ENCODE data around the gene MLST8. TPM values are rescaled to one million over a fixed set of nuclear protein-coding genes. Genes with fewer than 3 reads are reported as not detected.
A peak's percentile ranks its signal among the peaks of the same experiment; 100 is the strongest.

The MLST8 gene
- total and polyA plus RNA-seq, 3 experiments from 2014 or later, result 30.8 to 76.8 (median 75.4) TPM

GRCh38 chr16:2160915-2161551 is 44.2 kb upstream of the MLST8 start:
- Histone ChIP-seq H3K36me3 (ENCODE audit: insufficient read depth, low read length) (no peaks in the 10 kb centered on the region), H3K27me3 (ENCODE audit: insufficient read depth, low read length, poor library complexity, severe bottlenecking) (no peaks in the 10 kb centered on the region), H3K4me3 (ENCODE audit: low read length) (no peak overlapping the region), H3K9me3 (ENCODE audit: low read length) (no peaks in the 10 kb centered on the region), H3K27ac (ENCODE audit: low read depth, low read length) (no peak overlapping the region), H3K4me1 (ENCODE audit: insufficient read depth, low read length) (peaks cover 15% of the 10 kb centered on the region)
- Mint-ChIP-seq H3K4me1 (peaks cover 14 to 36% (median 20%) of the 10 kb centered on the region in 3 donors), H3K36me3 (peaks cover 0 to 4% (median 0%) of the 10 kb centered on the region in 3 donors), H3K4me3 (no peak overlapping the region), H3K9me3 (no peaks in the 10 kb centered on the region), H3K27ac (peak overlapping the region in 1 of 8 donors; percentile 81), H3K27me3 (no peaks in the 10 kb centered on the region)
- DNase-seq, result no peak
- ChIA-PET POLR2A (no interaction called here), CTCF (no interaction called here)

GRCh38 chr16:2161911-2162310 is 43.3 kb upstream of the MLST8 start:
- H3K27ac Mint-ChIP-seq, result no peak overlapping the region
- no peaks in the 10 kb centered on the region for H3K27me3 Mint-ChIP-seq
- CTCF ChIA-PET, result interaction anchor here (0.9 kb wide), 1 partner anchor 33 kb away, joined by 3 read pairs; no protein-coding TSS in a partner anchor
- peaks cover 0 to 9% (median 0%) of the 10 kb centered on the region in 3 donors for H3K36me3 Mint-ChIP-seq
- no peak for DNase-seq
- H3K4me3 Mint-ChIP-seq, result no peak overlapping the region
- no peaks in the 10 kb centered on the region for H3K9me3 Mint-ChIP-seq
- Histone ChIP-seq H3K4me3 (ENCODE audit: low read length) (no peak overlapping the region), H3K27ac (ENCODE audit: low read depth, low read length) (no peak overlapping the region), H3K36me3 (ENCODE audit: insufficient read depth, low read length) (no peaks in the 10 kb centered on the region), H3K4me1 (ENCODE audit: insufficient read depth, low read length) (peaks cover 11% of the 10 kb centered on the region), H3K27me3 (ENCODE audit: insufficient read depth, low read length, poor library complexity, severe bottlenecking) (no peaks in the 10 kb centered on the region), H3K9me3 (ENCODE audit: low read length) (no peaks in the 10 kb centered on the region)
- POLR2A ChIA-PET, result interaction anchor here (0.6 kb wide), 1 partner anchor 107 kb away, joined by 4 read pairs; no protein-coding TSS in a partner anchor
- peaks cover 5 to 27% (median 15%) of the 10 kb centered on the region in 3 donors for H3K4me1 Mint-ChIP-seq

- no peak overlapping the region for H3K4me3 ChIP-seq (ENCODE audit: low read length)
- peaks cover 0 to 19% (median 9%) of the 10 kb centered on the region in 3 donors for H3K4me1 Mint-ChIP-seq
- H3K36me3 Mint-ChIP-seq, result peaks cover 0 to 10% (median 0%) of the 10 kb centered on the region in 3 donors
- DNase-seq, result no peak
- H3K4me3 Mint-ChIP-seq, result no peak overlapping the region
- H3K27me3 Mint-ChIP-seq, result no peaks in the 10 kb centered on the region
- H3K27ac Mint-ChIP-seq, result no peak overlapping the region
- H3K9me3 Mint-ChIP-seq, result no peaks in the 10 kb centered on the region
- peaks cover 4% of the 10 kb centered on the region for H3K4me1 ChIP-seq (ENCODE audit: insufficient read depth, low read length)
- ChIA-PET POLR2A (no interaction called here), CTCF (interaction anchor here (0.9 to 1.2 kb wide), 2 partner anchors 22 to 32 kb away, joined by 3 to 5 read pairs; no protein-coding TSS in a partner anchor)
- H3K36me3 ChIP-seq (ENCODE audit: insufficient read depth, low read length), result no peaks in the 10 kb centered on the region
- no peaks in the 10 kb centered on the region for H3K9me3 ChIP-seq (ENCODE audit: low read length)
- no peak overlapping the region for H3K27ac ChIP-seq (ENCODE audit: low read depth, low read length)
- no peaks in the 10 kb centered on the region for H3K27me3 ChIP-seq (ENCODE audit: insufficient read depth, low read length, poor library complexity, severe bottlenecking)
Measured at GRCh38 chr16:2162676-2163118, 42.6 kb upstream of the MLST8 start.

GRCh38 chr16:2163211-2163881 is 41.9 kb upstream of the MLST8 start:
- no peak overlapping the region for H3K27ac ChIP-seq (ENCODE audit: low read depth, low read length)
- H3K36me3 ChIP-seq (ENCODE audit: insufficient read depth, low read length), result no peaks in the 10 kb centered on the region
- Mint-ChIP-seq H3K4me3 (no peak overlapping the region), H3K4me1 (peaks cover 0 to 12% (median 6%) of the 10 kb centered on the region in 3 donors), H3K27me3 (no peaks in the 10 kb centered on the region), H3K27ac (peak overlapping the region in 3 of 8 donors; percentile 17 to 79 (median 61)), H3K36me3 (peaks cover 0 to 14% (median 0%) of the 10 kb centered on the region in 3 donors), H3K9me3 (no peaks in the 10 kb centered on the region)
- no peaks in the 10 kb centered on the region for H3K9me3 ChIP-seq (ENCODE audit: low read length)
- H3K27me3 ChIP-seq (ENCODE audit: insufficient read depth, low read length, poor library complexity, severe bottlenecking), result no peaks in the 10 kb centered on the region
- H3K4me3 ChIP-seq (ENCODE audit: low read length), result no peak overlapping the region
- ChIA-PET POLR2A (interaction anchor here (0.5 kb wide), 1 partner anchor 95 kb away, joined by 3 read pairs; no protein-coding TSS in a partner anchor), CTCF (interaction anchor here (1.2 kb wide), 1 partner anchor 23 kb away, joined by 5 read pairs; no protein-coding TSS in a partner anchor)
- no peaks in the 10 kb centered on the region for H3K4me1 ChIP-seq (ENCODE audit: insufficient read depth, low read length)
- DNase-seq, result no peak

GRCh38 chr16:2165861-2166260 is 39.4 kb upstream of the MLST8 start:
- ChIA-PET POLR2A (no interaction called here), CTCF (no interaction called here)
- Mint-ChIP-seq H3K4me1 (peaks cover 0 to 3% (median 3%) of the 10 kb centered on the region in 3 donors), H3K9me3 (no peaks in the 10 kb centered on the region), H3K36me3 (peaks cover 0 to 17% (median 0%) of the 10 kb centered on the region in 3 donors), H3K27me3 (no peaks in the 10 kb centered on the region), H3K4me3 (no peak overlapping the region), H3K27ac (peak overlapping the region in 1 of 8 donors; percentile 47)
- no peaks in the 10 kb centered on the region for H3K36me3 ChIP-seq (ENCODE audit: insufficient read depth, low read length)
- no peak overlapping the region for H3K4me3 ChIP-seq (ENCODE audit: low read length)
- no peaks in the 10 kb centered on the region for H3K9me3 ChIP-seq (ENCODE audit: low read length)
- H3K27ac ChIP-seq (ENCODE audit: low read depth, low read length), result no peak overlapping the region
- H3K27me3 ChIP-seq (ENCODE audit: insufficient read depth, low read length, poor library complexity, severe bottlenecking), result no peaks in the 10 kb centered on the region
- DNase-seq, result no peak
- H3K4me1 ChIP-seq (ENCODE audit: insufficient read depth, low read length), result no peaks in the 10 kb centered on the region

- no peak overlapping the region for H3K4me3 ChIP-seq (ENCODE audit: low read length)
- ChIA-PET POLR2A (no interaction called here), CTCF (no interaction called here)
- Mint-ChIP-seq H3K4me3 (no peak overlapping the region), H3K9me3 (no peaks in the 10 kb centered on the region), H3K27ac (peak overlapping the region in 3 of 8 donors; percentile 19 to 69 (median 47)), H3K36me3 (peaks cover 0 to 17% (median 0%) of the 10 kb centered on the region in 3 donors), H3K4me1 (peaks cover 0 to 3% (median 3%) of the 10 kb centered on the region in 3 donors), H3K27me3 (no peaks in the 10 kb centered on the region)
- H3K4me1 ChIP-seq (ENCODE audit: insufficient read depth, low read length), result no peaks in the 10 kb centered on the region
- no peaks in the 10 kb centered on the region for H3K9me3 ChIP-seq (ENCODE audit: low read length)
- no peaks in the 10 kb centered on the region for H3K36me3 ChIP-seq (ENCODE audit: insufficient read depth, low read length)
- H3K27me3 ChIP-seq (ENCODE audit: insufficient read depth, low read length, poor library complexity, severe bottlenecking), result no peaks in the 10 kb centered on the region
- H3K27ac ChIP-seq (ENCODE audit: low read depth, low read length), result no peak overlapping the region
- no peak for DNase-seq
Measured at GRCh38 chr16:2166263-2167067, 38.8 kb upstream of the MLST8 start.

GRCh38 chr16:2167068-2167638 is 38.1 kb upstream of the MLST8 start:
- no peak overlapping the region for H3K27ac Mint-ChIP-seq
- CTCF ChIA-PET, result no interaction called here
- no peaks in the 10 kb centered on the region for H3K27me3 Mint-ChIP-seq
- H3K9me3 ChIP-seq (ENCODE audit: low read length), result no peaks in the 10 kb centered on the region
- peaks cover 0 to 21% (median 0%) of the 10 kb centered on the region in 3 donors for H3K36me3 Mint-ChIP-seq
- DNase-seq, result no peak
- POLR2A ChIA-PET, result no interaction called here
- H3K36me3 ChIP-seq (ENCODE audit: insufficient read depth, low read length), result no peaks in the 10 kb centered on the region
- H3K4me3 ChIP-seq (ENCODE audit: low read length), result no peak overlapping the region
- H3K4me1 ChIP-seq (ENCODE audit: insufficient read depth, low read length), result no peaks in the 10 kb centered on the region
- no peak overlapping the region for H3K4me3 Mint-ChIP-seq
- no peak overlapping the region for H3K27ac ChIP-seq (ENCODE audit: low read depth, low read length)
- H3K27me3 ChIP-seq (ENCODE audit: insufficient read depth, low read length, poor library complexity, severe bottlenecking), result no peaks in the 10 kb centered on the region
- H3K4me1 Mint-ChIP-seq, result peaks cover 0 to 3% (median 0%) of the 10 kb centered on the region in 3 donors
- no peaks in the 10 kb centered on the region for H3K9me3 Mint-ChIP-seq
